ENCODE data around the gene SLC3A2. TPM values are rescaled to one million over a fixed set of nuclear protein-coding genes. Genes with fewer than 3 reads are reported as not detected.

The SLC3A2 gene
- total RNA-seq, 2 experiments from 2014 or later = 289 to 321 TPM

DNA sequence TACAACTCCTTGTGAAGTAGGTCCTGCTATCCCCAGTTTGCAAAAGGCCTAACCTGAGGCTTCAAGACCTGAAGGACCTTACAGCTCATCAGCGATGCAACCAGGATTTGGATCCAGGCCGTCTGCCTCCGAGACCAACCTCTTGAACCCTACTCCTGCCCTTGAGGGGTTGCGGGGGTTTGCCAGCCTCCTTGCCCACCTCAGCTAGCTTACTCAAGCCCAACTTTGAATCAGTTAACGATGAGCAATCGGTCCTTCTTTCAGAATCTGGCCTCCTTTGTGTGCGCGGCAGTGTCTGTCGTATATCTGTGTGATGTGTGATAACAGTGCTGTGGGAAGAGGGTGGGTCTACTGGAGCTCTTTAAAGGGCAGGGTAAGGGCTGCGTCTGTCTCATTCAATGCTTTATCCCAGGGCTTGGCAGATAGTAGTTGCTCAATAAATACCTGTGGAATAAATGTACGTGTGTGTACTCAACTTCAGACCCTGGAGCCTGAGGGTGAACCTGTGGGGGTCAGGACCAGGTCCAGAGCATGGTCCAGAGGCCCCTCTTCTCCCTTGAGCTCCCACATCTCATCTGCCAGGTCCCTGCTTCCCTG lies 37.3 kb downstream of the SLC3A2 start:
- intact Hi-C loops (cut with micrococcal nuclease; ENCODE audit: unreplicated experiment) = no loop called here
- Histone ChIP-seq H3K4me2 (ENCODE audit: low read length) (no peak overlapping the region), H3K9me3 (ENCODE audit: low read length) (no peaks in the 10 kb centered on the region), H3K4me3 (ENCODE audit: low read depth, low read length, poor library complexity, severe bottlenecking) (no peak overlapping the region), H4K20me1 (ENCODE audit: insufficient read depth, low read length) (no peaks in the 10 kb centered on the region), H3K9me2 (ENCODE audit: insufficient read depth, low read length) (no peaks in the 10 kb centered on the region), H3K79me2 (ENCODE audit: insufficient read depth, low read depth, low read length) (no peaks in the 10 kb centered on the region), H3K36me3 (ENCODE audit: insufficient read depth, low read length) (no peaks in the 10 kb centered on the region), H3K4me1 (ENCODE audit: insufficient read depth, low read length, poor library complexity, severe bottlenecking) (no peaks in the 10 kb centered on the region), H3K27ac (ENCODE audit: low read depth, low read length, poor library complexity, severe bottlenecking) (no peak overlapping the region), H2AFZ (ENCODE audit: low read length) (no peak overlapping the region)
- ChIA-PET POLR2A (no interaction called here), CTCF (ENCODE audit: unreplicated experiment) (no interaction called here)
- DNase-seq (ENCODE audit: low spot score) = no peak
- TF ChIP-seq EZH2phosphoT487 (IDR thresholded peaks at IDR 0.05; ENCODE audit: borderline replicate concordance, low read depth, low read length) = no peak
- TF ChIP-seq, protein P1, sequence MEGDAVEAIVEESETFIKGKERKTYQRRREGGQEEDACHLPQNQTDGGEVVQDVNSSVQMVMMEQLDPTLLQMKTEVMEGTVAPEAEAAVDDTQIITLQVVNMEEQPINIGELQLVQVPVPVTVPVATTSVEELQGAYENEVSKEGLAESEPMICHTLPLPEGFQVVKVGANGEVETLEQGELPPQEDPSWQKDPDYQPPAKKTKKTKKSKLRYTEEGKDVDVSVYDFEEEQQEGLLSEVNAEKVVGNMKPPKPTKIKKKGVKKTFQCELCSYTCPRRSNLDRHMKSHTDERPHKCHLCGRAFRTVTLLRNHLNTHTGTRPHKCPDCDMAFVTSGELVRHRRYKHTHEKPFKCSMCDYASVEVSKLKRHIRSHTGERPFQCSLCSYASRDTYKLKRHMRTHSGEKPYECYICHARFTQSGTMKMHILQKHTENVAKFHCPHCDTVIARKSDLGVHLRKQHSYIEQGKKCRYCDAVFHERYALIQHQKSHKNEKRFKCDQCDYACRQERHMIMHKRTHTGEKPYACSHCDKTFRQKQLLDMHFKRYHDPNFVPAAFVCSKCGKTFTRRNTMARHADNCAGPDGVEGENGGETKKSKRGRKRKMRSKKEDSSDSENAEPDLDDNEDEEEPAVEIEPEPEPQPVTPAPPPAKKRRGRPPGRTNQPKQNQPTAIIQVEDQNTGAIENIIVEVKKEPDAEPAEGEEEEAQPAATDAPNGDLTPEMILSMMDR (conservative IDR thresholded peaks at IDR 0.05; ENCODE audit: low read length) = no peak
- no TSS peak for BruUV-seq (replicated peaks)

DNA sequence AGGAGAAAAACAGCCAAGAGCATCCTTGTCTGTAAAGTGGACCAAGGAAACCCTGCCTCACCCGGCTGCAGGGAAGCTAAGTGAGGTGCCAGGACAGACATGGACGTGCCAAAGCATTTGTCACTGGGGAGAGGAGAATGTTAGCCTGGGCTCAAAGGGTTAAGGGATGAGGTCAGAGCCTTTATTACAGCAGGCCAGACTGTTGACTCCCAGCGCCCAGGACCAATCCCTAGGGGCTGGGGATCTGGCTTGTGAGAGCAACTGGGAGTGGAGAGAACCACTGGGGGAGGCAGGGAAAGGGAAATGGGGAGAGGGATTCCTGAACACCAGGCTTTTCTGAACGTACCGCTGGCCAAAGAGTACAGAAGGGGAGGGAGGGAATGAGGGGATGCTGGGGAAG lies 37.8 kb downstream of the SLC3A2 start:
- DNase-seq (ENCODE audit: low spot score) = no peak
- no peaks in the 10 kb centered on the region for H3K79me2 ChIP-seq (ENCODE audit: insufficient read depth, low read depth, low read length)
- no peak overlapping the region for H2AFZ ChIP-seq (ENCODE audit: low read length)
- POLR2A ChIA-PET = no interaction called here
- TF ChIP-seq, protein P1 (conservative IDR thresholded peaks at IDR 0.05; ENCODE audit: low read length) = no peak
- TF ChIP-seq EZH2phosphoT487 (IDR thresholded peaks at IDR 0.05; ENCODE audit: borderline replicate concordance, low read depth, low read length) = no peak
- no peaks in the 10 kb centered on the region for H3K9me3 ChIP-seq (ENCODE audit: low read length)
- no peaks in the 10 kb centered on the region for H3K36me3 ChIP-seq (ENCODE audit: insufficient read depth, low read length)
- intact Hi-C loops (cut with micrococcal nuclease; ENCODE audit: unreplicated experiment) = no loop called here
- H4K20me1 ChIP-seq (ENCODE audit: insufficient read depth, low read length) = no peaks in the 10 kb centered on the region
- no TSS peak for BruUV-seq (replicated peaks)
- CTCF ChIA-PET (ENCODE audit: unreplicated experiment) = no interaction called here
- H3K27ac ChIP-seq (ENCODE audit: low read depth, low read length, poor library complexity, severe bottlenecking) = no peak overlapping the region
- no peaks in the 10 kb centered on the region for H3K4me1 ChIP-seq (ENCODE audit: insufficient read depth, low read length, poor library complexity, severe bottlenecking)
- H3K4me2 ChIP-seq (ENCODE audit: low read length) = no peak overlapping the region
- H3K9me2 ChIP-seq (ENCODE audit: insufficient read depth, low read length) = no peaks in the 10 kb centered on the region
- H3K4me3 ChIP-seq (ENCODE audit: low read depth, low read length, poor library complexity, severe bottlenecking) = no peak overlapping the region

DNA sequence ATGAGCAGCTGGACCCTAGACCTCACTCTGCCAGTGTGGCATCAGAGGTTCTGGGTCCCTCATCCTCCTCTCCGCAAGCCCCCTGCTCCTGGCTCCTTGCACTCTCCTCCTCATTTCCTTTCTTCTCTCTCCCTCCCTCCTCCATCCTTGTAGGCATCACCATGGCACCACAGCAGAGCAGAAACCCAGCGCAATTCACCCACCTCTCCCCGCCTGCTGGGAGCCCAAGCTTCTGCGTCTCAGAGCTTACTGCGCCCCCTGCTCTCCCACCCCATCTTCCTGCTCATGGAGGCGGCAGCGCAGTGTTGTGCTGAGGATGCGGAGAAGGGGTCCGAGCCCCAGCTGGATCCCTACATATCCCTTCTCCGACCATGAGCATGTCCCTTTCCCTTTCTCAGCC lies 38.8 kb downstream of the SLC3A2 start:
- POLR2A ChIA-PET = interaction anchor here (0.5 kb wide), 1 partner anchor 439 kb away, joined by 3 read pairs; no protein-coding TSS in a partner anchor
- Histone ChIP-seq H3K79me2 (ENCODE audit: insufficient read depth, low read depth, low read length) (no peaks in the 10 kb centered on the region), H4K20me1 (ENCODE audit: insufficient read depth, low read length) (no peaks in the 10 kb centered on the region), H3K4me1 (ENCODE audit: insufficient read depth, low read length, poor library complexity, severe bottlenecking) (no peaks in the 10 kb centered on the region), H2AFZ (ENCODE audit: low read length) (no peak overlapping the region), H3K27ac (ENCODE audit: low read depth, low read length, poor library complexity, severe bottlenecking) (no peak overlapping the region), H3K4me3 (ENCODE audit: low read depth, low read length, poor library complexity, severe bottlenecking) (no peak overlapping the region), H3K36me3 (ENCODE audit: insufficient read depth, low read length) (no peaks in the 10 kb centered on the region), H3K9me2 (ENCODE audit: insufficient read depth, low read length) (no peaks in the 10 kb centered on the region), H3K4me2 (ENCODE audit: low read length) (no peak overlapping the region), H3K9me3 (ENCODE audit: low read length) (no peaks in the 10 kb centered on the region)
- intact Hi-C loops (cut with micrococcal nuclease; ENCODE audit: unreplicated experiment) = no loop called here
- DNase-seq (ENCODE audit: low spot score) = no peak
- BruUV-seq (replicated peaks) = no TSS peak
- CTCF ChIA-PET (ENCODE audit: unreplicated experiment) = no interaction called here
- TF ChIP-seq, protein P1 (conservative IDR thresholded peaks at IDR 0.05; ENCODE audit: low read length) = no peak
- no peak for TF ChIP-seq EZH2phosphoT487 (IDR thresholded peaks at IDR 0.05; ENCODE audit: borderline replicate concordance, low read depth, low read length)
